Liver (tissue), 9 donors: Measurements from ENCODE around the gene TMEM107. TPM values are rescaled to one million over a fixed set of nuclear protein-coding genes. Genes with fewer than 3 reads are reported as not detected.

Experiments used
- DNase-seq: peaks from one replicate; pipeline ENCODE4 v3.0.0-alpha.2; 2017; ENCODE audit warnings: low spot score
- H3K27ac ChIP-seq, 2 donors: one replicate each; pipeline ENCODE4 v1.7.0; 2013; ENCODE audit warnings: inconsistent platforms in 2 of 2, low read length in 2 of 2, control low read depth in 1 of 2, low read depth in 1 of 2, mild to moderate bottlenecking in 1 of 2
- H3K27me3 ChIP-seq, 4 donors: one replicate each; pipeline versions ENCODE4 v1.6.1 to v1.7.0; 2013; ENCODE audit warnings: low read length in 3 of 4, inconsistent platforms in 1 of 4, mild to moderate bottlenecking in 1 of 4, moderate library complexity in 1 of 4; ENCODE audit not compliant: control insufficient read depth in 4 of 4, insufficient read depth in 4 of 4
- H3K36me3 ChIP-seq, 4 donors: one replicate each; pipeline versions ENCODE4 v1.6.1 to v1.7.0; 2013; ENCODE audit warnings: low read length in 3 of 4, mild to moderate bottlenecking in 3 of 4, low read depth in 1 of 4, moderate library complexity in 1 of 4; ENCODE audit not compliant: control insufficient read depth in 4 of 4, insufficient read depth in 3 of 4
- H3K4me1 ChIP-seq, 4 donors: one replicate each; pipeline versions ENCODE4 v1.6.1 to v1.7.0; 2013; ENCODE audit warnings: low read length in 3 of 4, mild to moderate bottlenecking in 3 of 4, moderate library complexity in 1 of 4; ENCODE audit not compliant: control insufficient read depth in 4 of 4, insufficient read depth in 4 of 4
- H3K4me3 ChIP-seq, 3 donors: one replicate each; pipeline versions ENCODE4 v1.6.1 to v1.7.0; 2013; ENCODE audit warnings: low read length in 3 of 3, control low read depth in 1 of 3, low read depth in 1 of 3, mild to moderate bottlenecking in 1 of 3
- H3K9ac ChIP-seq, 2 donors: one replicate each; pipeline ENCODE4 v1.7.0; 2013; ENCODE audit warnings: low read length in 2 of 2, mild to moderate bottlenecking in 2 of 2, moderate library complexity in 2 of 2, control low read depth in 1 of 2, low read depth in 1 of 2
- H3K9me3 ChIP-seq, 4 donors: one replicate each; pipeline versions ENCODE4 v1.6.1 to v1.7.0; 2013; ENCODE audit warnings: low read length in 3 of 4; ENCODE audit not compliant: control insufficient read depth in 4 of 4
- EGR1 ChIP-seq, 2 donors: IDR thresholded peaks; 2 replicates each; pipeline ENCODE4 v1.6.1; 2016 to 2018; ENCODE audit warnings: antibody characterized with exemption in 2 of 2, low read depth in 2 of 2
- FOXA1 ChIP-seq: IDR thresholded peaks from 2 replicates; pipeline ENCODE4 v1.6.1; 2016; ENCODE audit warnings: antibody characterized with exemption
- GABPA ChIP-seq, 2 donors: IDR thresholded peaks in 1 of 2; conservative IDR thresholded peaks in 1 of 2; 2 replicates each; pipeline ENCODE4 v1.6.1; 2016; ENCODE audit warnings: antibody characterized with exemption in 2 of 2, mild to moderate bottlenecking in 1 of 2, moderate library complexity in 1 of 2
- HNF4G ChIP-seq: IDR thresholded peaks from 2 replicates; pipeline ENCODE4 v1.6.1; 2016; ENCODE audit warnings: antibody characterized with exemption
- JUND ChIP-seq, 2 donors: IDR thresholded peaks; 2 replicates each; pipeline ENCODE4 v1.6.1; 2016; ENCODE audit warnings: antibody characterized with exemption in 2 of 2
- RAD21 ChIP-seq, 2 donors: IDR thresholded peaks; 2 replicates each; pipeline ENCODE4 v1.6.1; 2016; ENCODE audit warnings: antibody characterized with exemption in 2 of 2, mild to moderate bottlenecking in 2 of 2
- SP1 ChIP-seq: IDR thresholded peaks from 2 replicates; pipeline ENCODE4 v1.6.1; 2018; ENCODE audit warnings: antibody characterized with exemption, mild to moderate bottlenecking
- TAF1 ChIP-seq: conservative IDR thresholded peaks from 2 replicates; pipeline ENCODE4 v1.6.1; 2016; ENCODE audit warnings: antibody characterized with exemption, mild to moderate bottlenecking
- YY1 ChIP-seq: IDR thresholded peaks from 2 replicates; pipeline ENCODE4 v1.6.1; 2016; ENCODE audit warnings: antibody characterized with exemption, mild to moderate bottlenecking
- WGBS: extraction: QIAGEN DNeasy Blood & Tissue Kit; methylation state at CpG from one replicate; pipeline ENCODE4 v1.1.7; 2013; 5-methylcytosine and 5-hydroxymethylcytosine counted together
- polyA plus RNA-seq, 2 donors: library from polyadenylated mRNA; stranded (reverse) in 1 of 2; unstranded in 1 of 2; fragments of 200-250 nt in 1 of 2; fragments of >200 nt in 1 of 2; fragmentation: Nextera tagmentation in 1 of 2; extraction: Ambion mirVana in 1 of 2; gene quantifications; one replicate each; pipeline versions ENCODE4 v1.2.1 to v1.2.3, GENCODE V29; 2013 to 2015
- total RNA-seq, 2 donors: library from RNA; depleted of rRNA; stranded (reverse); fragments of >200 nt; gene quantifications; one replicate each; pipeline ENCODE4 v1.2.3, GENCODE V29; 2014
- TF ChIP-seq, protein P1 (sequence below): IDR thresholded peaks from 2 replicates; pipeline ENCODE4 v1.6.1; 2016; ENCODE audit warnings: antibody characterized with exemption
- TF ChIP-seq, protein P2 (sequence below): fragments of 150-350 bp; IDR thresholded peaks from 2 replicates; pipeline ENCODE4 v1.5.1; 2017; ENCODE audit warnings: improper control_type of control experiment, low read depth, low read length; ENCODE audit not compliant: missing input control
- TF ChIP-seq, protein P3 (sequence below): IDR thresholded peaks from 2 replicates; pipeline ENCODE4 v1.6.1; 2016; ENCODE audit warnings: antibody characterized with exemption
- TF ChIP-seq, protein P4 (sequence below): IDR thresholded peaks from 2 replicates; pipeline ENCODE4 v1.6.1; 2016; ENCODE audit warnings: antibody characterized with exemption
- TF ChIP-seq, protein P5 (sequence below): IDR thresholded peaks from 2 replicates; pipeline ENCODE4 v1.6.1; 2016; ENCODE audit warnings: antibody characterized with exemption, mild to moderate bottlenecking
- donor health status: healthy.
- donor health status: healthy.
- donor health status: healthy.
- donor health status: healthy.
- donor health status: healthy.

Gene TMEM107
- total and polyA plus RNA-seq, 4 donors = 3.0 to 8.4 (median 4.2) TPM

DNA sequence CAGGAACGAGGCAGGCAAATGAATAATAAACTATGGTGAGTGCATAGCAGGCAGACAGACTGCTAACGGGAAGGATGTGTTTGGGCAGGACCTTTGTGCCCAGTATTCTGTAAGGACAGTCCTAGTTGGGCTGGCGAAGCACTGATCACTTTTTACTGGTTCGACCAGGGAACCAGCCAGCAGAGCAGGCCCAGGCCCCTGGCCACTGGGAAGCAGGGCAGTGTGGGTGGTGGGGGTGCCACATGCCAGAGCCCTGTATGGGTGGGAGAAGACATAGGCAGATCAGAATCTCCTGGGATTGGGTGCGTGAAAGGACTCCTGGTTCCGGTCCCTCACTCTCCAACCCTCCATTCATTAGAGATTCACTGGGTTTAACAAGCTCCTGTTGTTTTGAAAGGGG is 9.4 kb downstream of the TMEM107 start (continued):
- TF ChIP-seq, protein P1, sequence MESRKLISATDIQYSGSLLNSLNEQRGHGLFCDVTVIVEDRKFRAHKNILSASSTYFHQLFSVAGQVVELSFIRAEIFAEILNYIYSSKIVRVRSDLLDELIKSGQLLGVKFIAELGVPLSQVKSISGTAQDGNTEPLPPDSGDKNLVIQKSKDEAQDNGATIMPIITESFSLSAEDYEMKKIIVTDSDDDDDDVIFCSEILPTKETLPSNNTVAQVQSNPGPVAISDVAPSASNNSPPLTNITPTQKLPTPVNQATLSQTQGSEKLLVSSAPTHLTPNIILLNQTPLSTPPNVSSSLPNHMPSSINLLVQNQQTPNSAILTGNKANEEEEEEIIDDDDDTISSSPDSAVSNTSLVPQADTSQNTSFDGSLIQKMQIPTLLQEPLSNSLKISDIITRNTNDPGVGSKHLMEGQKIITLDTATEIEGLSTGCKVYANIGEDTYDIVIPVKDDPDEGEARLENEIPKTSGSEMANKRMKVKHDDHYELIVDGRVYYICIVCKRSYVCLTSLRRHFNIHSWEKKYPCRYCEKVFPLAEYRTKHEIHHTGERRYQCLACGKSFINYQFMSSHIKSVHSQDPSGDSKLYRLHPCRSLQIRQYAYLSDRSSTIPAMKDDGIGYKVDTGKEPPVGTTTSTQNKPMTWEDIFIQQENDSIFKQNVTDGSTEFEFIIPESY = no peak
- TF ChIP-seq, protein P2, sequence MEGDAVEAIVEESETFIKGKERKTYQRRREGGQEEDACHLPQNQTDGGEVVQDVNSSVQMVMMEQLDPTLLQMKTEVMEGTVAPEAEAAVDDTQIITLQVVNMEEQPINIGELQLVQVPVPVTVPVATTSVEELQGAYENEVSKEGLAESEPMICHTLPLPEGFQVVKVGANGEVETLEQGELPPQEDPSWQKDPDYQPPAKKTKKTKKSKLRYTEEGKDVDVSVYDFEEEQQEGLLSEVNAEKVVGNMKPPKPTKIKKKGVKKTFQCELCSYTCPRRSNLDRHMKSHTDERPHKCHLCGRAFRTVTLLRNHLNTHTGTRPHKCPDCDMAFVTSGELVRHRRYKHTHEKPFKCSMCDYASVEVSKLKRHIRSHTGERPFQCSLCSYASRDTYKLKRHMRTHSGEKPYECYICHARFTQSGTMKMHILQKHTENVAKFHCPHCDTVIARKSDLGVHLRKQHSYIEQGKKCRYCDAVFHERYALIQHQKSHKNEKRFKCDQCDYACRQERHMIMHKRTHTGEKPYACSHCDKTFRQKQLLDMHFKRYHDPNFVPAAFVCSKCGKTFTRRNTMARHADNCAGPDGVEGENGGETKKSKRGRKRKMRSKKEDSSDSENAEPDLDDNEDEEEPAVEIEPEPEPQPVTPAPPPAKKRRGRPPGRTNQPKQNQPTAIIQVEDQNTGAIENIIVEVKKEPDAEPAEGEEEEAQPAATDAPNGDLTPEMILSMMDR = no peak

DNA sequence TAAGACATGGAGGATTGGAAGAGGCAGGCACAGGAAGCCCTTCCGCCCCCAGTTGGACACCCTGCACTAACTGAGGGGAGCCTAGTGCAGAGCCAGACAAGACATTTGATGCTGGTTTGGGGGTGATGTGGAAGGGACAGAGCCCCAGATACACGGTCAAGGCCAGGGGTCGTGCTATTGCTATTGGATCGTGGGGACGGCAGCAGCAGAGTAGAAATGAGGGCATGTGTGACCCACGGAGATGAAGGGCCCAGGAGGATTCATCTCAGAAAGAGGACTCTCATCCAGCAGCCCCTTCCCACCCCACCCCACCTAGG is 11.4 kb downstream of the TMEM107 start:
- Histone ChIP-seq H3K9me3 (no peaks in the 10 kb centered on the region), H3K36me3 (peaks cover 2 to 7% (median 4%) of the 10 kb centered on the region in 4 donors), H3K4me3 (no peak overlapping the region), H3K27ac (peak overlapping the region; percentile 97 to 98), H3K27me3 (no peaks in the 10 kb centered on the region), H3K9ac (peak overlapping the region; percentile 1 to 52), H3K4me1 (peaks cover 8 to 37% (median 31%) of the 10 kb centered on the region in 4 donors)
- WGBS = 77% methylated on average over 6 of the region's 6 CpGs
- TF ChIP-seq, protein P2 = no peak
- TF ChIP-seq GABPA (IDR thresholded peaks at IDR 0.05 in 1 of 2, conservative IDR thresholded peaks at IDR 0.05 in 1 of 2) = no peak
- no peak for TF ChIP-seq TAF1
- TF ChIP-seq RAD21 (IDR thresholded peaks at IDR 0.05) = no peak
- TF ChIP-seq FOXA1 = no peak
- no peak for TF ChIP-seq YY1
- TF ChIP-seq JUND (IDR thresholded peaks at IDR 0.05) = no peak
- no peak for TF ChIP-seq EGR1 (IDR thresholded peaks at IDR 0.05; ENCODE audit: low read depth in 2 of 2)
- TF ChIP-seq, protein P1 = no peak
- TF ChIP-seq SP1 = no peak
- TF ChIP-seq, protein P3, sequence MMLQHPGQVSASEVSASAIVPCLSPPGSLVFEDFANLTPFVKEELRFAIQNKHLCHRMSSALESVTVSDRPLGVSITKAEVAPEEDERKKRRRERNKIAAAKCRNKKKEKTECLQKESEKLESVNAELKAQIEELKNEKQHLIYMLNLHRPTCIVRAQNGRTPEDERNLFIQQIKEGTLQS = no peak
- TF ChIP-seq, protein P4, sequence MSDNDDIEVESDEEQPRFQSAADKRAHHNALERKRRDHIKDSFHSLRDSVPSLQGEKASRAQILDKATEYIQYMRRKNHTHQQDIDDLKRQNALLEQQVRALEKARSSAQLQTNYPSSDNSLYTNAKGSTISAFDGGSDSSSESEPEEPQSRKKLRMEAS = no peak
- no peak for TF ChIP-seq HNF4G
- TF ChIP-seq, protein P5, sequence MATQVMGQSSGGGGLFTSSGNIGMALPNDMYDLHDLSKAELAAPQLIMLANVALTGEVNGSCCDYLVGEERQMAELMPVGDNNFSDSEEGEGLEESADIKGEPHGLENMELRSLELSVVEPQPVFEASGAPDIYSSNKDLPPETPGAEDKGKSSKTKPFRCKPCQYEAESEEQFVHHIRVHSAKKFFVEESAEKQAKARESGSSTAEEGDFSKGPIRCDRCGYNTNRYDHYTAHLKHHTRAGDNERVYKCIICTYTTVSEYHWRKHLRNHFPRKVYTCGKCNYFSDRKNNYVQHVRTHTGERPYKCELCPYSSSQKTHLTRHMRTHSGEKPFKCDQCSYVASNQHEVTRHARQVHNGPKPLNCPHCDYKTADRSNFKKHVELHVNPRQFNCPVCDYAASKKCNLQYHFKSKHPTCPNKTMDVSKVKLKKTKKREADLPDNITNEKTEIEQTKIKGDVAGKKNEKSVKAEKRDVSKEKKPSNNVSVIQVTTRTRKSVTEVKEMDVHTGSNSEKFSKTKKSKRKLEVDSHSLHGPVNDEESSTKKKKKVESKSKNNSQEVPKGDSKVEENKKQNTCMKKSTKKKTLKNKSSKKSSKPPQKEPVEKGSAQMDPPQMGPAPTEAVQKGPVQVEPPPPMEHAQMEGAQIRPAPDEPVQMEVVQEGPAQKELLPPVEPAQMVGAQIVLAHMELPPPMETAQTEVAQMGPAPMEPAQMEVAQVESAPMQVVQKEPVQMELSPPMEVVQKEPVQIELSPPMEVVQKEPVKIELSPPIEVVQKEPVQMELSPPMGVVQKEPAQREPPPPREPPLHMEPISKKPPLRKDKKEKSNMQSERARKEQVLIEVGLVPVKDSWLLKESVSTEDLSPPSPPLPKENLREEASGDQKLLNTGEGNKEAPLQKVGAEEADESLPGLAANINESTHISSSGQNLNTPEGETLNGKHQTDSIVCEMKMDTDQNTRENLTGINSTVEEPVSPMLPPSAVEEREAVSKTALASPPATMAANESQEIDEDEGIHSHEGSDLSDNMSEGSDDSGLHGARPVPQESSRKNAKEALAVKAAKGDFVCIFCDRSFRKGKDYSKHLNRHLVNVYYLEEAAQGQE = no peak
- no peak for DNase-seq
